HFFc6 (cell line): ENCODE results near the gene AXIN2. TPM values are rescaled to one million over a fixed set of nuclear protein-coding genes. Genes with fewer than 3 reads are reported as not detected.

ENCODE experiments used
- DNase-seq: peaks from one replicate; pipeline ENCODE4 v3.0.0-alpha.2; 2018
- H3K27ac Mint-ChIP-seq: 2 replicates; pipeline ENCODE4 v1.8.0; 2020; ENCODE audit warnings: mild to moderate bottlenecking, mixed read lengths
- H3K27me3 Mint-ChIP-seq: 2 replicates; pipeline ENCODE4 v1.8.0; 2021; ENCODE audit warnings: mild to moderate bottlenecking, moderate library complexity, mixed read lengths; ENCODE audit not compliant: insufficient read depth
- H3K36me3 Mint-ChIP-seq: 2 replicates; pipeline ENCODE4 v1.8.0; 2021; ENCODE audit warnings: low read depth, mixed read lengths
- H3K4me1 Mint-ChIP-seq: 2 replicates; pipeline ENCODE4 v1.8.0; 2020; ENCODE audit warnings: low read depth, mixed read lengths
- H3K4me3 Mint-ChIP-seq: 2 replicates; pipeline ENCODE4 v1.8.0; 2020; ENCODE audit warnings: mild to moderate bottlenecking, moderate library complexity, mixed read lengths
- H3K9me3 Mint-ChIP-seq: 2 replicates; pipeline ENCODE4 v1.8.0; 2020; ENCODE audit warnings: mild to moderate bottlenecking, mixed read lengths
- long read RNA-seq: library from polyadenylated mRNA; unstranded; transcript quantifications from one replicate; pipeline ENCODE4 v2.0.0, GENCODE V29; 2019
- total RNA-seq, 6 experiments: library from RNA; stranded (reverse); fragmentation: NEBNext Ultra II Directional; extraction: Animal tissue kit (Norgen Biotek cat#: 25700); gene quantifications; 2 replicates in 1 of 6; 3 replicates in 5 of 6; pipeline ENCODE4 v1.2.3, GENCODE V29; 2021
- TF ChIP-seq, protein P1 (sequence below): fragments of 200-600 bp; sonication (generic); IDR thresholded peaks from 2 replicates; pipeline ENCODE4 v1.5.0; 2021; ENCODE audit warnings: antibody characterized with exemption, mild to moderate bottlenecking

Gene AXIN2, protein sequence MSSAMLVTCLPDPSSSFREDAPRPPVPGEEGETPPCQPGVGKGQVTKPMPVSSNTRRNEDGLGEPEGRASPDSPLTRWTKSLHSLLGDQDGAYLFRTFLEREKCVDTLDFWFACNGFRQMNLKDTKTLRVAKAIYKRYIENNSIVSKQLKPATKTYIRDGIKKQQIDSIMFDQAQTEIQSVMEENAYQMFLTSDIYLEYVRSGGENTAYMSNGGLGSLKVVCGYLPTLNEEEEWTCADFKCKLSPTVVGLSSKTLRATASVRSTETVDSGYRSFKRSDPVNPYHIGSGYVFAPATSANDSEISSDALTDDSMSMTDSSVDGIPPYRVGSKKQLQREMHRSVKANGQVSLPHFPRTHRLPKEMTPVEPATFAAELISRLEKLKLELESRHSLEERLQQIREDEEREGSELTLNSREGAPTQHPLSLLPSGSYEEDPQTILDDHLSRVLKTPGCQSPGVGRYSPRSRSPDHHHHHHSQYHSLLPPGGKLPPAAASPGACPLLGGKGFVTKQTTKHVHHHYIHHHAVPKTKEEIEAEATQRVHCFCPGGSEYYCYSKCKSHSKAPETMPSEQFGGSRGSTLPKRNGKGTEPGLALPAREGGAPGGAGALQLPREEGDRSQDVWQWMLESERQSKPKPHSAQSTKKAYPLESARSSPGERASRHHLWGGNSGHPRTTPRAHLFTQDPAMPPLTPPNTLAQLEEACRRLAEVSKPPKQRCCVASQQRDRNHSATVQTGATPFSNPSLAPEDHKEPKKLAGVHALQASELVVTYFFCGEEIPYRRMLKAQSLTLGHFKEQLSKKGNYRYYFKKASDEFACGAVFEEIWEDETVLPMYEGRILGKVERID
- under 1 TPM; 0.17 to 0.57 (median 0.39) TPM for total RNA-seq
- long read RNA-seq, result 0 reads

DNA sequence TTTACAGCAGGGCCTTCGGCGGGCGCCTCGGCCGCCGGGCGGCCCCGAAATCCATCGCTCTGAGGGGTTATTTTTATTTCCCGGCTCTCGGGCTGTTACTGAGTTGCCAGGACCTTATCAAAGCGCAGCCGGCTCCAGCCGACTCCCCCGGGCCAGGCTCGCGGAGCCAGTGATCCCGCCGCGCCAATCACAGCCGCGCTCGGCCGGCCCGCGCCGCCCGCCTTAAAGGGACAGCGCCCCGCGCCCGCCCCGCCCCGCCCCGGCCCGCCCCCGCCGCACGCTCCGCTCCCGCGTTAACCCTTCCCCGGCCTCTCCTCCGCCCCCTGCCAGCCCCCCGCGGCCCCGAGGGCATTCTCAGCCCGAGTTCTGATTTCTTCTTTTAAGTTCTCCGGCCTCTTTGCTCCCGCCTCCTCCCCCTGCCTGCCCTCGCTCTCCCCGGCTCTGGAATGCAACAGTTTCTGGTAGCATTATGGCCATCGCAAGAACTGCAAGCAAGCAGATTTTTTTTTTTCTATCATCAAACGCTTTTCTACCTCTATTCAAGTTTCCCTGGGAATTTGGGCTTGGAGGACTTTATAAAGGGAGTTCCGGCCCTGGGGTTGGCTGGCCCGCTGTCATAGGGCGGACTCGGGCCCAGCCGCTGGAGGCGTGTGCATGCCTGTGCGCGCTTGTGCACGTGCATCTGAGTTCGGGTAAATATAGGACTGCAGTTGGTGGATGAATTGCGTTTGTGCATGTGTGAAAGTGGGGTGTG is at the start of gene AXIN2:
TSS of gene AXIN2 (minus strand) at position 197 of the 754 bp plus-strand sequence. CDS start 3,028 bp downstream, outside the sequence.
- H3K4me1 Mint-ChIP-seq, result peaks cover 16% of the 10 kb centered on the region
- H3K27ac Mint-ChIP-seq, result peak within 1 kb of the TSS; percentile 45; the same call in 1 of the 2 replicates
- peak within 1 kb of the TSS; percentile 88 for H3K4me3 Mint-ChIP-seq
- no peaks in the 10 kb centered on the region for H3K9me3 Mint-ChIP-seq
- H3K27me3 Mint-ChIP-seq, result peaks cover 22% of the 10 kb centered on the region
- TF ChIP-seq, protein P1, sequence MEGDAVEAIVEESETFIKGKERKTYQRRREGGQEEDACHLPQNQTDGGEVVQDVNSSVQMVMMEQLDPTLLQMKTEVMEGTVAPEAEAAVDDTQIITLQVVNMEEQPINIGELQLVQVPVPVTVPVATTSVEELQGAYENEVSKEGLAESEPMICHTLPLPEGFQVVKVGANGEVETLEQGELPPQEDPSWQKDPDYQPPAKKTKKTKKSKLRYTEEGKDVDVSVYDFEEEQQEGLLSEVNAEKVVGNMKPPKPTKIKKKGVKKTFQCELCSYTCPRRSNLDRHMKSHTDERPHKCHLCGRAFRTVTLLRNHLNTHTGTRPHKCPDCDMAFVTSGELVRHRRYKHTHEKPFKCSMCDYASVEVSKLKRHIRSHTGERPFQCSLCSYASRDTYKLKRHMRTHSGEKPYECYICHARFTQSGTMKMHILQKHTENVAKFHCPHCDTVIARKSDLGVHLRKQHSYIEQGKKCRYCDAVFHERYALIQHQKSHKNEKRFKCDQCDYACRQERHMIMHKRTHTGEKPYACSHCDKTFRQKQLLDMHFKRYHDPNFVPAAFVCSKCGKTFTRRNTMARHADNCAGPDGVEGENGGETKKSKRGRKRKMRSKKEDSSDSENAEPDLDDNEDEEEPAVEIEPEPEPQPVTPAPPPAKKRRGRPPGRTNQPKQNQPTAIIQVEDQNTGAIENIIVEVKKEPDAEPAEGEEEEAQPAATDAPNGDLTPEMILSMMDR, result 0 out of 2 replicates have a peak, but pooled peaks have one; percentile 37
- H3K36me3 Mint-ChIP-seq, result no peaks in the 10 kb centered on the region
- DNase-seq, result peak; percentile 77

DNA sequence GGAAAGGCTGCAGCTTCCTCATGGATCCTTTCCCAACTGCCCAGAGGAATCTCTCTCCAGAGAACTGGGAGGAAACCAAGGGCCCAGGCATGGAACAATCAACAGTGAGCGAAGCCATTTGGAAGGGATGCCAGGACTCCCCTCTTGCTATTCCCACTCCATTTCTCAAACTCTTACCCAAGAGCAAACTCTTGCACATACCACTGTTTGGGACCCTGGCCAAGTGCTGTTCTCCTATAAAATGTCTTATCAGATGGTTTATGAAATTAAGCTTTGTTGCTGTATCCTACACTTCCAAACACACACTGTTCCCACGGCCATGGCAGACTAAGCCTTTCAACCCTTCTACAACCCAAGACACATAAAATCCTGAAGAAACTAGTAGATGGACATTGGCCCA is 48.3 kb upstream of the AXIN2 start:
- no peaks in the 10 kb centered on the region for H3K4me1 Mint-ChIP-seq
- peaks cover 5% of the 10 kb centered on the region; the same call in 1 of the 2 replicates for H3K36me3 Mint-ChIP-seq

DNA sequence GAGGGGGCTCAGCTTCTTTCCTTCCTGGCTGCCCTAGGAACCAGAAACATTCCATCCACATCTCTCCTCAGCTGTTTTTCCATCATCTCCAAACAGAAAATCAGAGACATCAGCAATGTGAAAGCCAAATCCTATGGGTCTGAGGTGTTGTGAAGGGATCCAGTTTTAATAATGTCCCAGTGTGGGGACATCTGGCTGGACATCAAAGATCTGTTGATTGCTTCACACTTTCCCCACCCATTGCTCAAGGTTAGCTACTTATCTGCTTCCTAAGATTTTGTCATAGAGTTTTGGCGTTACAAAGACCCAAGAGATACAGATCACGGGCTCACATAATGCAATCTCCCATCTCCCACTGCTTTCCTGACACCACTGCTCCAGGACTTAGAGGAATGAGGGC is 47.8 kb upstream of the AXIN2 start:
- H3K4me1 Mint-ChIP-seq, result no peaks in the 10 kb centered on the region
- H3K27ac Mint-ChIP-seq, result no peak overlapping the region
- peaks cover 6% of the 10 kb centered on the region for H3K27me3 Mint-ChIP-seq
- H3K36me3 Mint-ChIP-seq, result peaks cover 5% of the 10 kb centered on the region; the same call in 1 of the 2 replicates
- peaks cover 7% of the 10 kb centered on the region for H3K9me3 Mint-ChIP-seq
- DNase-seq, result no peak
- TF ChIP-seq, protein P1, result no peak
- H3K4me3 Mint-ChIP-seq, result no peak overlapping the region

More for the DNA sequence above, 48.3 kb upstream of the AXIN2 start:
- Mint-ChIP-seq H3K9me3 (peaks cover 7% of the 10 kb centered on the region), H3K27me3 (peaks cover 6% of the 10 kb centered on the region), H3K27ac (no peak overlapping the region), H3K4me3 (no peak overlapping the region)
- no peak for DNase-seq
- TF ChIP-seq, protein P1, result no peak

DNA sequence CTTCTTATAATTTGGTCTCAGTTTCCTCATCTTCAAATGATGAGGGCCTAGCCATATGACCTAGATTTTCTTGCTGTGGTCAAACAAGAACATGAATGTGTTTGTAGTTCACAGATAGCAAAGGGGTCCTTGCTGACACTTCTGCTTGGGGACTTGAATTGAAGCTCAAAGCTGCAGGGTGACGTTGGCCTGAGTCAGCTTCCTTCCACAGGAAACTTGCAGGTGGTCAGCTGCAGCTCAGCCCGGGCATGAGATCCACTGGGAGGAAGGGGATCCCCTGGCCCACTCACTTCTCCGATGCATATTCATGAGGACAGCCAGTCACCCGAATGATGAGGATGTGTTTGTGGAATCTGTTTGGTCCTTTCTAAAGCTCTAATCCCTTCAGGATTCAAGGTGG is 42.6 kb upstream of the AXIN2 start:
- peaks cover 4% of the 10 kb centered on the region for H3K9me3 Mint-ChIP-seq
- no peak overlapping the region for H3K27ac Mint-ChIP-seq

More for the DNA sequence above, 42.6 kb upstream of the AXIN2 start:
- no peaks in the 10 kb centered on the region for H3K4me1 Mint-ChIP-seq
- no peak for DNase-seq
- TF ChIP-seq, protein P1, result no peak
- peaks cover 5% of the 10 kb centered on the region; the same call in 1 of the 2 replicates for H3K36me3 Mint-ChIP-seq
- no peak overlapping the region for H3K4me3 Mint-ChIP-seq
- H3K27me3 Mint-ChIP-seq, result peaks cover 11% of the 10 kb centered on the region
